HCT116 (cell line): ENCODE results near the gene MMP23B. TPM values are rescaled to one million over a fixed set of nuclear protein-coding genes. Genes with fewer than 3 reads are reported as not detected.

Experiments used
- ATAC-seq: fragments of 200-7000 bp; cut with Tn5 transposase; 2 replicates; pipeline ENCODE4 v1.9.1; 2020; ENCODE audit warnings: mild to moderate bottlenecking, moderate library complexity
- BruUV-seq: library from RNA; stranded (reverse); fragments of 400-500 nt; replicated peaks from 2 replicates; lab custom pipeline; 2021; lab: Mats Ljungman, UMichigan
- CTCF ChIA-PET: fragments of 300-600 bp; sonication (Branson Sonifier 250); formaldehyde crosslinking; loops from one replicate; lab custom pipeline; 2021; ENCODE audit warnings: antibody characterized with exemption; lab: Charles Lee
- POLR2A ChIA-PET: fragments of 300-600, 350-600 bp; sonication (Branson Sonifier 250); formaldehyde crosslinking; loops from one replicate; lab custom pipeline; 2021; ENCODE audit warnings: antibody characterized with exemption; lab: Charles Lee
- RAD21 ChIA-PET, 2 experiments: fragments of 300-600 bp; sonication (Branson Sonifier 250); formaldehyde crosslinking; loops; one replicate each; lab custom pipeline; 2023; ENCODE audit warnings: low total read pairs in 2 of 2; ENCODE audit not compliant: uncharacterized antibody in 2 of 2, unreplicated experiment in 2 of 2, low non-redundant PET in 1 of 2; lab: Charles Lee
- DNase-seq: peaks from one replicate; pipeline ENCODE4 v3.0.0-alpha.2; 2010; ENCODE audit warnings: low read depth, low spot score
- H2AFZ ChIP-seq: fragments of 200-600 bp; shearing (Covaris generic), sonication (generic); 2 replicates; pipeline ENCODE4 v1.6.1; 2017; ENCODE audit warnings: low read depth, mixed run types, mixed read lengths, antibody characterized with exemption, low read length; ENCODE audit not compliant: poor library complexity, severe bottlenecking
- H3K27ac ChIP-seq: 2 replicates; pipeline ENCODE4 v1.5.1; 2012; ENCODE audit warnings: low read depth, low read length
- H3K27me3 ChIP-seq: fragments of 200-600 bp; sonication (generic); 2 replicates; pipeline ENCODE4 v1.6.1; 2016; ENCODE audit warnings: mixed run types, low read length, mixed read lengths; ENCODE audit not compliant: insufficient read depth
- H3K36me3 ChIP-seq, 2 experiments: fragments of 200-500 bp in 1 of 2; fragments of 200-600 bp in 1 of 2; sonication (Bioruptor generic) in 1 of 2; sonication (generic) in 1 of 2; 2 replicates each; pipeline versions ENCODE4 v1.5.1 to v1.6.1; 2014 to 2016; ENCODE audit warnings: low read length in 2 of 2, inconsistent platforms in 1 of 2, mixed read lengths in 1 of 2, mixed run types in 1 of 2; ENCODE audit not compliant: insufficient read depth in 2 of 2, control insufficient read depth in 1 of 2
- H3K4me1 ChIP-seq, 2 experiments: fragments of 200-600 bp in 1 of 2; sonication (generic) in 1 of 2; 2 replicates each; pipeline versions ENCODE4 v1.5.1 to v1.6.1; 2012 to 2017; ENCODE audit warnings: low read length in 2 of 2, inconsistent platforms in 1 of 2, mild to moderate bottlenecking in 1 of 2, mixed read lengths in 1 of 2, mixed run types in 1 of 2, moderate library complexity in 1 of 2; ENCODE audit not compliant: insufficient read depth in 2 of 2, control insufficient read depth in 1 of 2
- H3K4me2 ChIP-seq: fragments of 200-600 bp; sonication (generic); 2 replicates; pipeline ENCODE4 v1.6.1; 2017; ENCODE audit warnings: mixed run types, low read length, mixed read lengths
- H3K4me3 ChIP-seq, 2 experiments: fragments of 200-600 bp in 1 of 2; sonication (generic) in 1 of 2; replicated peaks in 1 of 2; 2 replicates each; pipeline ENCODE4 v1.5.1; 2011 to 2016; ENCODE audit warnings: low read length in 2 of 2, control low read depth in 1 of 2, low read depth in 1 of 2, mild to moderate bottlenecking in 1 of 2, mixed read lengths in 1 of 2, mixed run types in 1 of 2
- H3K79me2 ChIP-seq: fragments of 200-600 bp; sonication (generic); 2 replicates; pipeline ENCODE4 v1.6.1; 2017; ENCODE audit warnings: mild to moderate bottlenecking, mixed run types, low read length, moderate library complexity, mixed read lengths; ENCODE audit not compliant: insufficient read depth
- H3K9ac ChIP-seq: fragments of 200-600 bp; sonication (generic); 2 replicates; pipeline ENCODE4 v1.6.1; 2016; ENCODE audit warnings: low read length, mixed read lengths
- H3K9me2 ChIP-seq: fragments of 200-600 bp; sonication (generic), shearing (Covaris generic); 2 replicates; pipeline ENCODE4 v1.6.1; 2017; ENCODE audit warnings: mixed run types, mild to moderate bottlenecking, moderate library complexity; ENCODE audit not compliant: insufficient read depth
- H3K9me3 ChIP-seq, 2 experiments: fragments of 200-500 bp in 1 of 2; fragments of 200-600 bp in 1 of 2; sonication (Bioruptor generic) in 1 of 2; sonication (generic) in 1 of 2; 2 replicates each; pipeline ENCODE4 v1.6.1; 2014 to 2017; ENCODE audit warnings: low read length in 2 of 2, mixed read lengths in 2 of 2, inconsistent platforms in 1 of 2, low read depth in 1 of 2, mild to moderate bottlenecking in 1 of 2, mixed run types in 1 of 2, moderate library complexity in 1 of 2; ENCODE audit not compliant: control insufficient read depth in 1 of 2, insufficient read depth in 1 of 2
- H4K20me1 ChIP-seq: fragments of 200-600 bp; sonication (generic), shearing (Covaris generic); 2 replicates; pipeline ENCODE4 v1.6.1; 2017; ENCODE audit warnings: mixed run types, mild to moderate bottlenecking, moderate library complexity; ENCODE audit not compliant: insufficient read depth
- EGR1 ChIP-seq: IDR thresholded peaks from 2 replicates; pipeline ENCODE4 v1.6.1; 2012; ENCODE audit warnings: low read depth
- POLR2A ChIP-seq: IDR thresholded peaks from 2 replicates; pipeline ENCODE4 v1.7.0; 2011; ENCODE audit warnings: borderline replicate concordance; ENCODE audit not compliant: insufficient read depth, insufficient read length; ENCODE audit errors: extremely low read depth
- POLR2AphosphoS5 ChIP-seq: IDR thresholded peaks from 2 replicates; pipeline ENCODE4 v1.6.1; 2011; ENCODE audit warnings: mild to moderate bottlenecking, low read depth, low read length, moderate library complexity
- RAD21 ChIP-seq: IDR thresholded peaks from 2 replicates; pipeline ENCODE4 v1.6.1; 2012; ENCODE audit warnings: low read depth, mild to moderate bottlenecking
- SIN3A ChIP-seq: IDR thresholded peaks from 2 replicates; pipeline ENCODE4 v1.6.1; 2012; ENCODE audit warnings: low read depth
- YY1 ChIP-seq: IDR thresholded peaks from 2 replicates; pipeline ENCODE4 v1.6.1; 2011; ENCODE audit warnings: low read length, low read depth, moderate library complexity, mild to moderate bottlenecking; ENCODE audit not compliant: insufficient replicate concordance; ENCODE audit errors: extremely low read depth
- ZFX ChIP-seq: fragments of 450-650 bp; IDR thresholded peaks from 2 replicates; pipeline ENCODE4 v1.6.1; 2017
- intact Hi-C: fragments of 100-400 bp; cut with micrococcal nuclease; formaldehyde crosslinking; loops from 2 replicates; pipeline ENCODE4 v1.10.0; 2022
- total RNA-seq: library from RNA; stranded (reverse); gene quantifications from one replicate; pipeline ENCODE4 v1.2.1, GENCODE V29; 2021; ENCODE audit not compliant: unreplicated experiment
- TF ChIP-seq, protein P1 (sequence below): IDR thresholded peaks from 2 replicates; pipeline ENCODE4 v1.6.1; 2012

Gene MMP23B
- total RNA-seq, 1 experiment from 2014 or later, result 8.7 TPM

DNA sequence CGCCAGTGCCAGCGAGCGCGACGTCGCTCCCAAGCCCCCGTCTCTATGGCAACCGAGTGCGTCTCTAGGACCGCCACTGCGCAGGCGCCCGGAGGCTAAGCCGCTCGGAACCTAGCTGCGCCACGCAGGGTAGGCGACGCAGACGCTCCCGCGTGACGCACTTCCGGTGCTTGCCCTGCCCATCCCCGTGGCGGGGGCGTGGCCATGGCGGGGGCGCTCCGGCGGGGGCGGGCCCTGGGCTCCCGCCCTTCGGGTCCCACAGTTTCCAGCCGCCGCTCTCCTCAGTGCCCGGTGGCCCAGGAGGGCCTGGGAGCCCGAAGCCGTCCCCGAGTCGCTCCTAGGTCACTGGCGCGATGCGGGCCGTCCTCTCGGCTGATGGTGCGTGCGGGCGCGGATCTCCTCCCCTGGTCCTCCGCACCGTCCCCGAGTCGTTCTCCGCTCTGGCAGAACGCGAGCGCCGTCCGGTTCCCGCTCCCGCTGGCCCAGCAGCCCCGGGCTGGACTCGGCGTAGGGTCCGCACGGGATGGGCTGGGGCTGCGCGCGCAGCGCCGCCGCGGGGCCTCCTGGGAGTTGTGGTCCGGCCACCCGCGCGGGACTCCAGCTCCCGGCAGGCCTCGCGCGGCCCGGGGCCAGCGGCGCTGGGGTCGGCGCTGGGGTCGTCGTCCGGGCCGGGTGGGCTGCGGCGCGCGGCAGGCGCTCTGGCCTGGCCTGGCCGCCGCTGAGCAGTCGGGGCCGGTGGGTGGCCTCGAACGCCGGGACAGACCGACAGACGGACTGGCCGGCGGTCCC is 16.5 kb upstream of the MMP23B start, which contains the start of gene MIB2:
Gene MIB2 (plus strand): TSS at position 245 of the 789 bp plus-strand sequence. CDS start 7,953 bp downstream, outside the sequence.
- H3K9ac ChIP-seq, result peak within 1 kb of the TSS; percentile 90
- peak; percentile 95 for DNase-seq
- H3K27me3 ChIP-seq, result no peaks in the 10 kb centered on the region
- peak; percentile 86 for ATAC-seq
- no peak within 1 kb of the TSS for H2AFZ ChIP-seq
- peak; percentile 77 for TF ChIP-seq POLR2AphosphoS5
- no peak for TF ChIP-seq RAD21
- peak; percentile 74; the same call in 1 of the 2 replicates for TF ChIP-seq ZFX
- TF ChIP-seq YY1, result no peak
- no peak; the same call in 1 of the 2 replicates for TF ChIP-seq SIN3A
- TF ChIP-seq, protein P1, sequence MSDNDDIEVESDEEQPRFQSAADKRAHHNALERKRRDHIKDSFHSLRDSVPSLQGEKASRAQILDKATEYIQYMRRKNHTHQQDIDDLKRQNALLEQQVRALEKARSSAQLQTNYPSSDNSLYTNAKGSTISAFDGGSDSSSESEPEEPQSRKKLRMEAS, result peak; percentile 72; the same call in 1 of the 2 replicates
- peak; percentile 99 for TF ChIP-seq EGR1
- peak; percentile 66 for TF ChIP-seq POLR2A
- TF ChIP-seq, all 23 proteins: peak for 5
- H3K4me3 ChIP-seq, result peak within 1 kb of the TSS; percentile 85 to 86
- ChIA-PET POLR2A (interaction anchor here (0.8 to 3.3 kb wide), 5 partner anchors 11 to 293 kb away, joined by 3 to 15 read pairs (median 5); no protein-coding TSS in a partner anchor), RAD21 (interaction anchor here in 1 of 2 experiments (1.1 kb wide), 1 partner anchor 13 kb away, joined by 4 read pairs; no protein-coding TSS in a partner anchor), CTCF (interaction anchor here (1.0 kb wide), 1 partner anchor 13 kb away, joined by 6 read pairs; no protein-coding TSS in a partner anchor)
- BruUV-seq, result no TSS peak
- no peaks in the 10 kb centered on the region for H3K9me2 ChIP-seq
- peaks cover 0 to 3% of the 10 kb centered on the region in 2 experiments; a peak in 1 of 4 replicates for H3K36me3 ChIP-seq
- no peaks in the 10 kb centered on the region for H3K9me3 ChIP-seq
- H3K4me1 ChIP-seq, result peaks cover 11 to 29% of the 10 kb centered on the region in 2 experiments; a peak in 3 of 4 replicates
- H3K27ac ChIP-seq, result peak within 1 kb of the TSS; percentile 100
- H3K4me2 ChIP-seq, result peak within 1 kb of the TSS; percentile 97
- 0 out of 2 replicates have a peak, but pooled peaks cover 3% of the 10 kb centered on the region for H4K20me1 ChIP-seq
- H3K79me2 ChIP-seq, result peaks cover 9% of the 10 kb centered on the region; the same call in 1 of the 2 replicates
- intact Hi-C loops, result loop anchor here (10.0 kb wide), 1 partner anchor 271 kb away; the partner anchor contains the start of gene DVL1
